Stromal cell of bone marrow (primary cell): ENCODE data around the gene SMAD6.

Experiments used
- DNase-seq: peaks from one replicate; pipeline ENCODE4 v3.0.0-alpha.2; 2012; ENCODE audit warnings: low read depth

Gene SMAD6

GRCh38 chr15:66721020-66721419 is 19.0 kb downstream of the SMAD6 start:
- DNase-seq, result no peak

- DNase-seq, result no peak
These were observed 19.5 kb downstream of the SMAD6 start for GRCh38 chr15:66721501-66721937.

DNA sequence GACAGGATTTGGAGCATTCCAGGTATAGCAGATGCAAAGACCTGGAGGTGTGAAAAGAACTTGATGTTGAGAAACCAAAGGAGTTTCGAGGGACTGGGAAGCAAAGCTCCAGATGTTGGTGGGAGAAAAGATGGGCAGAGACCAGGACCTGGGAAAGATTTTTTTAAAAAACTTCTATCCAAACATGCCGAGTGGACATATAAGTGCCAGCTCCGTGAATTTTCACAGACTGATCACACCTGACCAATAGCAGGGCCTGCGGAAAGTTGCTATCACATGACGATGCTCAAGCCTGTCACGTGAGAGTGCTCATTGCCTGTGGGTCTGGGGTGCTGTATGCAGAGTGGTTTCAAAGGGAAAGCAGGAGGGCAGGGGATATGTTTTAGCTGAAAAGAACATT is 19.9 kb downstream of the SMAD6 start:
- no peak for DNase-seq

DNA sequence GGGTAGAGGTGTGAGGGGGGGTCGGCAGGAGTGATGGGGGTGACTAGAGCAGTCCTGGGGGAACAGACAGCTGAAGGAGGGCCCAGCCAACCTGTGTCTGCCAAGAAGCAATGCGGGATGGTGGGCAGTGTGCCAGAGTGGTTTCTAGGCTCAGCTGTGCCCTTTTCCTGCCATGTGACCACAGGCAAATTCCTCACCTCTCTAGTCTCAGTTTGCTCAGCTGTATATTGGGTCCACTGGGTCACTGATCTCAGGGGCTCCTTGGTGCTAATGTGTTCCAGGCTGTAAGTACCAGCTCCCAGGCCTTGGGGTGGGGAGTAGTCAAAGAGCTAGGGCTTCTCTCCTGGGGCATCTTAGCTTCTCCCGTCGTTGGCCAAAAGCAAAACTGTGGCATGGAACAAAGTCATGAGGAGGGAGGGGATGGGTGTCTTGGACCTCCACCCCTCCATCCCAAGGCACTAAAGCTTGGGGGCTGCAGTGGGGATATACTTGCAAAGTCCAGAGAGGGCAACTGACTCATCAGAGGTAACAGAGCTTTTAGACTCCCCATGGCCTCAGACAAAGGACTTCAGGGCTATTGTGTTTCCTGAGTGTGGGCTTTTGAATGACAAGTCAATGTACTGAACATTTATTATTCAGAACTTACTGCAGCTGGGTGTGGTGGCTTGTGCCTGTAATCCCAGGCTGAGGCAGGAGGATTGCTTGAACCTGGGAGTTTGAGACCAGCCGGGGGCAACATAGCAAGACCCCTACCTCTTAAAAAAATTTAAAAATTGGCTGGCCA is 20.9 kb downstream of the SMAD6 start:
- no peak for DNase-seq

- DNase-seq, result no peak
These were observed 22.0 kb downstream of the SMAD6 start for GRCh38 chr15:66723826-66724731.

- DNase-seq, result no peak
These were observed 22.9 kb downstream of the SMAD6 start for GRCh38 chr15:66724732-66725463.

GRCh38 chr15:66725464-66725785 is 23.4 kb downstream of the SMAD6 start:
- DNase-seq, result no peak

- no peak for DNase-seq
These were observed 24.4 kb downstream of the SMAD6 start for GRCh38 chr15:66726386-66726785.

DNA sequence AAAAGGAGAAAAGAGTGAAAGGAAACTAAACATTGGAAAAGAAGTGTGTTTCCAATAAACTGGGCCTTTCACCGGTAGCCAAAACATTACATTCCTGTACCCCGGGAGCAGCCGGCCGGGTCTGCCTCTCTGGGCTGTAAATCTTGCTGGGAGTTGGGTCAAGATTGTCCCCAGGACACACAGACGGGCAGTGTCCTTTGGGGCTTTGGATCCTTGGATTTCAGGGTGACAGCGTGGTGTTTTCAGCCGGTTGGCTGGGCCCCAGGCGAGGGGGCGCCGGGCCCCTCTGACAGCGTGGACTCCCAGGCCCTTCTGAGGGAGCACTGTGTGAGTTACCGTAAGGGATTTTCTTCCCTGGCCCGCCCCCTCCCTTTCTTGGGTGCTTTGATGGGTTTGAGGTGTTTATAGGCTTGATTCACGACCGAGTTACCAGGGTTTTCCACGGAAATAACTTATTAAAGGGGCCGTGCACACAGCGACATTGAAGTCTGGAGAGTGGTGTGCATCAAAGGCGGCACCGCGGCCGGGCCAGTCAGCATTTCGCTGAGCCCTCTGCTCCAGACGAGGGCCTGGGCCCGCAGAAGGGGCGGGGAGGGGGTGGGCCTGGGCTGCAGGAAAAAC is 27.4 kb downstream of the SMAD6 start:
- peak; percentile 40 for DNase-seq

- DNase-seq, result peak; percentile 56
These were observed 28.4 kb downstream of the SMAD6 start for GRCh38 chr15:66730168-66731021.

- peak; percentile 58 for DNase-seq
These were observed 31.9 kb downstream of the SMAD6 start for GRCh38 chr15:66733976-66734375.

GRCh38 chr15:66734961-66735908 is 33.2 kb downstream of the SMAD6 start:
- peak; percentile 38 for DNase-seq

DNA sequence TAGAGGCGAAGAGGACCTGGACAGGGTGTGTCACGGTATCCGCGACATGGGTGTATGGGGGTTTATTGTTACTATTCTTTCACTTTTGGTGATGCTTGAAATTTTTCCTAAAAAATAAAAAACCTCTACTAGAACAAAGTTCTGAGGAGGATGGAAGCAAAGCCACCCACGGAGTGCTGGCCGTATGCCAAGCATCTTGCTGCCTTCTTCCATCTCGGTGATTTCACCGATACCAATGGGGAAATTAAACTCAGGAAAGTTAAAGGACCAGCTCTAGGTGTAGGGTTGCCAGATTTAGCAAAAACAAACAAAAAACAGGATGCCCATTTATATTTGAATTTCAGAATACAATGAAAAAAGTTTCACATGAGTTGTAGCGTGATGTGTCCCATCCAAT is 33.9 kb downstream of the SMAD6 start:
- DNase-seq, result no peak

GRCh38 chr15:66737243-66738010 is 35.4 kb downstream of the SMAD6 start:
- DNase-seq, result no peak

DNA sequence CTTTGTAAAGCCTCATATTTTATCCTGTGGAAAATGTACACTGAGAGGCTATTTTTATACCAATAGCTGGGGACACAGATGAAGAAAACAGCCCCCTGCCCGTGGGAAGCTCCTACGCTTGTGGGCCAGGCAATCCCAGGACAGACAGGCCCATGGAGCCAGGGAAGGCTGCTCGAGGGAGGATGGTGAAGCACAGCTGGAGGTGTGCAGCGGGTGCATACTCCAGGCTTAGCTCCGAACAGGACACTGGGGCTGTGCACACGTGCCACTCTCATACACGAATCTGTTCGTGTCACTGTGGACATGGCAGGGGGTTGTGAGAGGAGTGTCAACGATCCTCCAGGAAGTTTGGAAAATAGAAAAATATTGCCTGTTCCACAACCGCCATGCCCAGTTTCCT is 36.1 kb downstream of the SMAD6 start:
- no peak for DNase-seq

GRCh38 chr15:66738595-66738994 is 36.6 kb downstream of the SMAD6 start:
- no peak for DNase-seq

DNA sequence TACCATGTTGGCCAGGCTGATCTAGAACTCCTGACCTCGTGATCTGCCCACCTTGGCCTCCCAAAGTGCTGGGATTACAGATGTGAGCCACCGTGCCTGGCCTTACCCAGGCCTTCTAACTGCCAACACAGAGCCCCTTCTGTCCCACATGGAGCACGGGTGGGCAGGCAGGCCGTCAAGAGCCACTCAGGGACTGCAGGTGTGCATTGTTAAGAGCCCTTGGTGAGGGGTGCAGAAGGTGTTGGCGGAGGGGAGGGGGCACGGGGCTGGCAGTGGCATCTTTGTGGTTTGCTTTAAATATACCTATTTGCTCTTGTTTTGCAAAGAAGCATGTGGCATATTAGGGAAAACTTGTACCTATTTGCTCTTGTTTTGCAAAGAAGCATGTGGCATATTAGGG is 37.3 kb downstream of the SMAD6 start:
- no peak for DNase-seq

DNA sequence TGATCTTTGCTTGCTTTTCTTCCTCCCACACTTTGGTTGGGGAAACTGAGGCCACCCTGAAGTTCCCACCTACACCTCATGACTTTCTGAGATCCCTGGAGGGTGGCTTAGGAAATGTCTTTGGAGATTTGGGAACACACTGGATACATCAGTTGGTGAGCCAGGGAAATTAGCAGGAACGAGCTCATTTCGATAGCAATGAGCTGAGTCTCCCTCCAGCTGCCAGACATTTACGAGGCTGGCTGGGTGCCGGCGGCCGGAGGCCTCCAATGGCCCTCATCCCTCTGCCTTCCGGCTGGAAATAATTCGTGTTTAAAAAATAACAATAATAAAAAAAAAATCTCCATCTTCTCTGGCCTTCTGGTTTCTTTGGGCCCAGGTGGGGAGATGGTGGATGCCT is 38.8 kb downstream of the SMAD6 start:
- peak; percentile 63 for DNase-seq

DNA sequence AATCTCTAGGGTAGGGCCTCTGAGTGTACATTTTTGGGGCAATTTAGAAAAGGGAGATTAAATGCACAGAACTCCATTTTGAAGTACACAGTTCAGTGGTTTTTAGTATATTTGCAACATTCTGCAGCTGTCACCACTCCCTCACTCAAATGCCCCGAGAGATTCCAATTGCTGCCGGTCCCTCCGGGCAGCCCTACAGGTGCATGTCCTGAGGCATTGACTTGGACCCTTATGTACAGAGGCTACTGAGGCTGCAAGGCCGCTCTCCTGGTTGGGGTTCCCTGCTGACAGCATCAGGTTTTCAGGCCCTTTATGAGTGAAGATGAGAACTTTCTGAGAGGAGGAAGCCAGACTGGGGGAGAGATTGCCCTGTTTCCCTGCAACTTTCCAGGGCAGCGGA is 39.6 kb downstream of the SMAD6 start:
- DNase-seq, result no peak
